OCI-LY3 (cell line): Measurements from ENCODE around the gene AOX1.

ENCODE experiments used
- EZH2phosphoT487 ChIP-seq: fragments of 200-600 bp; shearing (Covaris generic); IDR thresholded peaks from 2 replicates; pipeline ENCODE4 v1.6.1; 2018; ENCODE audit warnings: antibody characterized with exemption, mixed run types, low read depth
- TF ChIP-seq, protein P1 (sequence below): fragments of 200-600, 300-600 bp; sonication (generic); IDR thresholded peaks from 2 replicates; pipeline ENCODE4 v1.5.1; 2014; ENCODE audit warnings: antibody characterized with exemption, low read length, low read depth

DNA sequence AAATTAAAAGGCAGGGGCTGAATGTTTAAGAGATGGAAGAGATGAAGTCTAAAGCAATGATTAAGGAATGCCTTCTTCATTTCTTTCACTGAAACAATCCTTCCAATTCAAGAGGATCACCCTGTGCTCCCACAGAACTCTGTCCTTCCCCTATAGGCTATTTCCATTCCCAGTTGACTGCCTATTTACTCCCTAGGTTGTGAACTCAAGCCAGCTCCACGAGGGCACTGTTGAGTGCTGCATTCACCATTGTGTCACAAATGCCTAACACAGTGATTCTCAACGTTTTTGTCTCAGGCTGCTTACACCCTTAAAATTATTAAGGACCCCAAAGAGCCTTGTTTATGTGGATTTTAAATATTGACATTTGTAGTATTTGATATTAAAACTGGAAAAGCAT, 112.4 kb downstream of the AOX1 start:
- TF ChIP-seq, protein P1, sequence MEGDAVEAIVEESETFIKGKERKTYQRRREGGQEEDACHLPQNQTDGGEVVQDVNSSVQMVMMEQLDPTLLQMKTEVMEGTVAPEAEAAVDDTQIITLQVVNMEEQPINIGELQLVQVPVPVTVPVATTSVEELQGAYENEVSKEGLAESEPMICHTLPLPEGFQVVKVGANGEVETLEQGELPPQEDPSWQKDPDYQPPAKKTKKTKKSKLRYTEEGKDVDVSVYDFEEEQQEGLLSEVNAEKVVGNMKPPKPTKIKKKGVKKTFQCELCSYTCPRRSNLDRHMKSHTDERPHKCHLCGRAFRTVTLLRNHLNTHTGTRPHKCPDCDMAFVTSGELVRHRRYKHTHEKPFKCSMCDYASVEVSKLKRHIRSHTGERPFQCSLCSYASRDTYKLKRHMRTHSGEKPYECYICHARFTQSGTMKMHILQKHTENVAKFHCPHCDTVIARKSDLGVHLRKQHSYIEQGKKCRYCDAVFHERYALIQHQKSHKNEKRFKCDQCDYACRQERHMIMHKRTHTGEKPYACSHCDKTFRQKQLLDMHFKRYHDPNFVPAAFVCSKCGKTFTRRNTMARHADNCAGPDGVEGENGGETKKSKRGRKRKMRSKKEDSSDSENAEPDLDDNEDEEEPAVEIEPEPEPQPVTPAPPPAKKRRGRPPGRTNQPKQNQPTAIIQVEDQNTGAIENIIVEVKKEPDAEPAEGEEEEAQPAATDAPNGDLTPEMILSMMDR: no peak
- no peak for TF ChIP-seq EZH2phosphoT487
